OCI-LY7 (cell line): ENCODE data around the gene ALOX15B. TPM values are rescaled to one million over a fixed set of nuclear protein-coding genes. Genes with fewer than 3 reads are reported as not detected.
"Not testable (repeated sequence)": the region's sequence is repeated elsewhere in the genome, so short reads cannot be mapped to it uniquely, and the experiment has no call there.

Experiments
- BruUV-seq: library from RNA; stranded (reverse); fragments of 400-500 nt; replicated peaks from 2 replicates; lab custom pipeline; 2021; lab: Mats Ljungman, UMichigan
- CTCF ChIA-PET: fragments of 300-600 bp; sonication (Branson Sonifier 250); formaldehyde crosslinking; loops from one replicate; lab custom pipeline; 2022; ENCODE audit warnings: antibody characterized with exemption; ENCODE audit not compliant: unreplicated experiment; lab: Charles Lee
- POLR2A ChIA-PET: fragments of 300-600 bp; sonication (Branson Sonifier 250); formaldehyde crosslinking; loops from one replicate; lab custom pipeline; 2022; ENCODE audit warnings: antibody characterized with exemption; lab: Charles Lee
- DNase-seq: peaks from one replicate; pipeline ENCODE4 v3.0.0-alpha.2; 2015; ENCODE audit warnings: low spot score
- H2AFZ ChIP-seq: fragments of 200-600 bp; sonication (generic), shearing (Covaris generic); 2 replicates; pipeline ENCODE4 v1.6.1; 2014; ENCODE audit warnings: mild to moderate bottlenecking, antibody characterized with exemption, low read length, moderate library complexity
- H3K27ac ChIP-seq: fragments of 200-600 bp; sonication (generic); 2 replicates; pipeline ENCODE4 v1.5.1; 2014; ENCODE audit warnings: mixed run types, low read depth, mild to moderate bottlenecking, moderate library complexity, low read length, inconsistent platforms; ENCODE audit not compliant: poor library complexity, severe bottlenecking
- H3K36me3 ChIP-seq: fragments of 200-600 bp; sonication (generic); 2 replicates; pipeline ENCODE4 v1.6.1; 2014; ENCODE audit warnings: mild to moderate bottlenecking, antibody characterized with exemption, low read length, moderate library complexity, mixed read lengths; ENCODE audit not compliant: insufficient read depth
- H3K4me1 ChIP-seq: fragments of 200-600 bp; sonication (generic); 2 replicates; pipeline ENCODE4 v1.5.1; 2014; ENCODE audit warnings: mild to moderate bottlenecking, low read length; ENCODE audit not compliant: insufficient read depth, poor library complexity, severe bottlenecking
- H3K4me2 ChIP-seq: fragments of 200-600 bp; sonication (generic); 2 replicates; pipeline ENCODE4 v1.6.1; 2014; ENCODE audit warnings: mild to moderate bottlenecking, low read length
- H3K4me3 ChIP-seq: fragments of 200-600 bp; sonication (generic); 2 replicates; pipeline ENCODE4 v1.5.1; 2014; ENCODE audit warnings: mild to moderate bottlenecking, low read depth, low read length; ENCODE audit not compliant: poor library complexity, severe bottlenecking
- H3K79me2 ChIP-seq: fragments of 200-600 bp; sonication (generic); 2 replicates; pipeline ENCODE4 v1.6.1; 2016; ENCODE audit warnings: low read depth, mild to moderate bottlenecking, low read length, moderate library complexity, mixed read lengths; ENCODE audit not compliant: insufficient read depth
- H3K9me2 ChIP-seq: fragments of 200-600 bp; sonication (generic); 2 replicates; pipeline ENCODE4 v1.6.1; 2016; ENCODE audit warnings: mild to moderate bottlenecking, low read length, mixed read lengths; ENCODE audit not compliant: insufficient read depth
- H3K9me3 ChIP-seq: fragments of 200-600 bp; sonication (generic); 2 replicates; pipeline ENCODE4 v1.6.1; 2014; ENCODE audit warnings: mild to moderate bottlenecking, mixed run types, low read length, mixed read lengths
- H4K20me1 ChIP-seq: fragments of 200-600 bp; sonication (generic); 2 replicates; pipeline ENCODE4 v1.6.1; 2014; ENCODE audit warnings: mild to moderate bottlenecking, antibody characterized with exemption, low read length, moderate library complexity, mixed read lengths; ENCODE audit not compliant: insufficient read depth
- CTCF ChIP-seq: fragments of 200-600 bp; sonication (generic); conservative IDR thresholded peaks from 2 replicates; pipeline ENCODE4 v1.5.1; 2014; ENCODE audit warnings: mild to moderate bottlenecking, antibody characterized with exemption, low read length, moderate library complexity, mixed read lengths
- EZH2phosphoT487 ChIP-seq: fragments of 200-600 bp; sonication (generic); IDR thresholded peaks from 2 replicates; pipeline ENCODE4 v1.6.1; 2018; ENCODE audit warnings: low read depth, borderline replicate concordance, mild to moderate bottlenecking, mixed run types, antibody characterized with exemption, low read length, moderate library complexity, mixed read lengths
- intact Hi-C: fragments of 100-400 bp; cut with micrococcal nuclease; formaldehyde crosslinking; loops from one replicate; pipeline ENCODE4 v1.10.0; 2022; ENCODE audit not compliant: unreplicated experiment
- total RNA-seq, 2 experiments: library from RNA; depleted of rRNA in 1 of 2; stranded (reverse); fragments of >200 nt in 1 of 2; shearing (Covaris generic) in 1 of 2; gene quantifications; 2 replicates each; pipeline ENCODE4 v1.2.3, GENCODE V29; 2014 to 2022

ALOX15B gene
- total RNA-seq, 2 experiments from 2014 or later: not detected

- Histone ChIP-seq H3K27ac (no peak overlapping the region), H3K4me3 (no peak overlapping the region), H2AFZ (no peak overlapping the region), H3K79me2 (no peaks in the 10 kb centered on the region), H3K36me3 (no peaks in the 10 kb centered on the region), H3K4me1 (no peaks in the 10 kb centered on the region), H3K9me3 (no peaks in the 10 kb centered on the region), H3K9me2 (no peaks in the 10 kb centered on the region), H4K20me1 (no peaks in the 10 kb centered on the region), H3K4me2 (no peak overlapping the region)
- CTCF ChIA-PET: no interaction called here
- intact Hi-C loops: no loop called here
- no peak for TF ChIP-seq CTCF
- TF ChIP-seq EZH2phosphoT487: no peak
- no TSS peak for BruUV-seq
- POLR2A ChIA-PET: interaction anchor here (0.5 kb wide), 1 partner anchor 41 kb away, joined by 3 read pairs; no protein-coding TSS in a partner anchor
- DNase-seq: no peak
These were observed 16.4 kb upstream of the ALOX15B start for GRCh38 chr17:8022360-8023003.

- POLR2A ChIA-PET, intact Hi-C loops, H3K4me2 ChIP-seq, H3K9me3 ChIP-seq, BruUV-seq, H3K36me3 ChIP-seq, H2AFZ ChIP-seq, H3K4me3 ChIP-seq, H4K20me1 ChIP-seq, H3K9me2 ChIP-seq, DNase-seq, H3K79me2 ChIP-seq, H3K27ac ChIP-seq, H3K4me1 ChIP-seq, CTCF ChIA-PET: not testable (repeated sequence)
These were observed 14.7 kb upstream of the ALOX15B start for GRCh38 chr17:8024161-8024560.

GRCh38 chr17:8025176-8025911, 13.5 kb upstream of the ALOX15B start:
- H3K36me3 ChIP-seq: no peaks in the 10 kb centered on the region
- DNase-seq: no peak
- H3K9me2 ChIP-seq: no peaks in the 10 kb centered on the region
- no peak overlapping the region for H3K4me2 ChIP-seq
- H3K9me3 ChIP-seq: no peaks in the 10 kb centered on the region
- ChIA-PET CTCF (no interaction called here), POLR2A (no interaction called here)
- BruUV-seq: no TSS peak
- H3K4me3 ChIP-seq: no peak overlapping the region
- intact Hi-C loops: no loop called here
- H4K20me1 ChIP-seq: no peaks in the 10 kb centered on the region
- no peak overlapping the region for H2AFZ ChIP-seq
- no peaks in the 10 kb centered on the region for H3K79me2 ChIP-seq
- no peak overlapping the region for H3K27ac ChIP-seq
- H3K4me1 ChIP-seq: no peaks in the 10 kb centered on the region
- no peak for TF ChIP-seq EZH2phosphoT487
- no peak for TF ChIP-seq CTCF
